SIG-M5 treated with dmso at 0.1 percent for 504 hours (cell line): ENCODE measurements around the gene CD81.

Experiments used
- DNase-seq: peaks from one replicate; lab custom pipeline; 2025; ENCODE audit not compliant: unreplicated experiment; lab: John Stamatoyannopoulos, UW

CD81 gene

DNA sequence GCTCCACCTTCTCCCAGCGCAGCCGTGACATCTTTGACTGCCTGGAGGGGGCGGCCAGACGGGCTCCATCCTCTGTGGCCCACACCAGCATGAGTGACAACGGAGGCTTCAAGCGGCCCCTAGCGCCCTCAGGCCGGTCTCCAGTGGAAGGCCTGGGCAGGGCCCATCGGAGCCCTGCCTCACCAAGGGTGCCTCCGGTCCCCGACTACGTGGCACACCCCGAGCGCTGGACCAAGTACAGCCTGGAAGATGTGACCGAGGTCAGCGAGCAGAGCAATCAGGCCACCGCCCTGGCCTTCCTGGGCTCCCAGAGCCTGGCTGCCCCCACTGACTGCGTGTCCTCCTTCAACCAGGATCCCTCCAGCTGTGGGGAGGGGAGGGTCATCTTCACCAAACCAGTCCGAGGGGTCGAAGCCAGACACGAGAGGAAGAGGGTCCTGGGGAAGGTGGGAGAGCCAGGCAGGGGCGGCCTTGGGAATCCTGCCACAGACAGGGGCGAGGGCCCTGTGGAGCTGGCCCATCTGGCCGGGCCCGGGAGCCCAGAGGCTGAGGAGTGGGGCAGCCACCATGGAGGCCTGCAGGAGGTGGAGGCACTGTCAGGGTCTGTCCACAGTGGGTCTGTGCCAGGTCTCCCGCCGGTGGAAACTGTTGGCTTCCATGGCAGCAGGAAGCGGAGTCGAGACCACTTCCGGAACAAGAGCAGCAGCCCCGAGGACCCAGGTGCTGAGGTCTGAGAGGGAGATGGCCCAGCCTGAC lies 26.0 kb downstream of the CD81 start:
- DNase-seq = no peak

DNA sequence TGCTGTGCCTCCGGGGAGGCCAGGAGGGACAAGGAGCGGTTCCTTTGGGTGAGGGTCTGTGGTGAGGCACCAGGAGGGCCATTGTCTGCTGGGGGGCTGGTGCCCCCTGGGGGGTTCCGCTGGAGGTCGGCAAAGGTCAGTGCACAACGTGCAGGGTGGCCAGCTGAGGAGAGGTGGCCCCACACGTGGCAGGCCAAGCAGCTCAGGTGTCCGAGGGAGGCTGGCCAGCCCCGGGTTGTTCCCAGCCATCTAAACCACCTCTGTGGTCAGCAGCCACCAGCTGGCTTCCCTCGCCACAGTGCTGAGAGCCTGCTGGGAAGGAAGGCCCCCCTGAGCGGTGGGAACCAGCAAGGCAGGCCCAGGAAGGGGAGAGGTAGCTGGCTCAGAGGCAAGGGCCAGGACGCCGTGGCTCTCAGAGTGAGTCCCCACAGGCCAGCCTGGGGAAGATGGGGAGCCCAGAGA lies 27.7 kb downstream of the CD81 start:
- DNase-seq = no peak

DNA sequence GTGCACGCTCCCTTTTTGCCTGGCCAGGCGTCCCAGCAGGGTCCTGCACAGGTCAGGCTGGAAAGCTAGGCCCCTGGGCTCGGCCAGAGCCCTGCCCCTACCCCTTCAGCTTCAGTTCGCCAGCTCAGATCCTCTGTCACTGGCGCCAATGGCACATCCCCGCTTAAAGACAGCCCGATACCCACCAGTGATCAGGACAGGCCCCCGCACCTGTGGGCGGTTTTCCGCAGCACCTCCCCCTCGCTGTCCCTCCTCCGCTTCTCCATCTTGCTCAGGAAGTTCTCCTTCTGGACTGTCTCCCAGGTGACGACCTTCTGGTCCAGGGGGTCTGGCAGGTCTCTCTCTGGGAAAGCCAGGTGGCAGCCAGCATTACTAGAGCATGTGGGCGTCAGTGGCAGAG lies 29.3 kb downstream of the CD81 start:
- DNase-seq = no peak

DNA sequence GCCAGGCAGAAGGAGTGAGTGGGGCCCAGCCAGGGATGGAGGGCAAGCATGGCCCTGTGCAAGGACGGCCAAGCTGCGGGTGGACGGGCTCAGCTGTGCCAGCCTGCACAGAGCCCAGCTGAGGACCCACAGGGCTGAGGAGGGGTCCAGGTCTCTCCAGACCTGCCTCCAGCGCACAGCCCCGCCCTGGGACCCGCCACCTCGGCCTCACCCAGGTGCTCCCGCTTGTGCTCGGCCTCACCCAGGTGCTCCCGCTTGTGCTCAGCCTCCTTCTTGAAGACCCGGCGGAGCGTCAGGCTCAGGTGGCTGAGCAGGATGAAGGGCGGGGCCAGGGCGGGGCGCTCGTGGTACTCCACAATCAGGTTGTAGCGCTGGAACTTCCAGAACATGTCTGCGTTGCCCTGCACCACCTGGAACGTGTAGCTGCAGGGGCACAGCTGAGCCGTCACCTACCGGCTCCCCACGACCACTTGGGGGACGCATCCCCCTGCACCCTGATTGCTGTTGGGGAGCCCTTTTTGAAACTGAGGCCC lies 29.8 kb downstream of the CD81 start:
- no peak for DNase-seq

DNA sequence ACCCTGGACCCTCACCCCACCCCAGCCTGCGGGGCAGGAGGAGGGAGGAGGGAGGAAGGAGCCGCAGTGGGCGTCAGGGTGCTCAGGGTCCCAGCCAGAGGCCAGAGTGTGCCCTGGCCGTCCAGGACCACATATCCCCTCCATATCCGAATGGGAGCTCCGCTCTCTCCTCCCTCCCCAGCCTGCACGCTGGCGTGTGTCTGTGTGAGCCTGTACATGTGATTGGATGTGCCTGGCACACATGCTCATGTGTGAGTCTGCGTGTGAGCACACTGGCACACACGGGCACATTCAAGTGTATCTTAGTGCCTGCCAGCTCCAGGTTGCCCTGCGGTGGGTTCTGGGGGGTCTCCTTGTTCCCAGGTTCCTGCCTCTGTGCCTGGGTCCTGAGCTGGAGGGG lies 31.6 kb downstream of the CD81 start:
- no peak for DNase-seq

DNA sequence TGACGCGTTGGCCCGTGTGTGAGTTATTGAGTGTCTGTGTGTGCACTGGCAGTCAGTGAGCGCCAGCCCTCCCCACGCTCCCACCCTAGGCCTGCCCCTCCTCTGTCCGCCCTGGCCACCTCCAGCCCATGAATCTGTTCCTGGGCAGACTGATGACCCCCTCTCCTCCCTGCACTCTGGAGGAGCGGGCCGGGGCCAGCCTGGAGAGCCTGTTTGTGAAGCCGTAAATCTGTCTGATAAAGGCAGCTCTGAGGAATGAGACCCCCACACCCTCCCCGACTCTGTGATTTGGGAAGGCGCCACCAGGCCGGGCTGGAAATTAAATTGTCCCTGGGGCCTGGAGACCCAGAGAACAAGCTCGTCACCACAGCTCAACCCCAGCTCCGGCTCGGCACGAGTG lies 32.0 kb downstream of the CD81 start:
- no peak for DNase-seq

DNA sequence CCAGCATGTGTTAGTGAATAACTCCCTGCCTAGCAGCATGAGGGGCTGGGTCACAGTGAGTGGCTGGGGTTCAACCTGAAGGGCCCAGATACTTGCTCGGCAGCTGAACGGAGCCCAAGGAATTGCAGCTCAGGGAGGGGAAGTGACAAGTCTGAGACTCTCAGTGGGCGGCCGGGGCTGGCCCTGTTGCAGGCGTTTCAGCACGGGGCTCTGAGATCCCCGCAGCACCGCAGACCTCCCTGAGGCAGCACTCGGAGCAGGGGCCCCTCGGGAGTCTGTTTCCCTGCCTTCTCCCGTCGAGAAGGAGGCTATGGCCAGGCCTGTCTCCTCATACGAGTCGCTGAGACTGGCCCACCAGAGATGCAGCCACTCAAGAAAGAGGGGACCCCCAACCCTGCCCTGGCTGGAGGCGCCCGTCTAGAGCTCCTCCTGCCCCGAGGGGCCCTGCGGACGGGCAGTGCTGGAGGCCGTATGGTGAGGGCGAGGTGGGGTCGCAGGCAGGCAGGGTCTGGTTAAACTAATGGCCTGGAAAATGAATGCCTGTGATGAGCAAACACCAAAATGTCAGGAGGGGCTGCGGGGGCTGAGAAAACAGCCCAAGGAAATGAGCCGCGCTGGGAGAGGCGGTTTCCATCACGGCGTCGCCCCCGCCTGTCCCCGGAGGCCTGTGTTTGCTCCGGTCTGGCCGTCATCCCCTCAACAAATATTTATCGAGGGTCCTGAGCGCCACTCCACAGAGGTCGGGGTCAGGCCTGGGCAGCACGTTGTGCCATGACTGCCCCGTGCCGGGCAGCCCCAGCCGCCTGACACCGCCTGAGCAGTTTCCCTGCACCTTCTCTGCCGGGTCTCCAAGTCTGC lies 32.7 kb downstream of the CD81 start:
- no peak for DNase-seq

DNA sequence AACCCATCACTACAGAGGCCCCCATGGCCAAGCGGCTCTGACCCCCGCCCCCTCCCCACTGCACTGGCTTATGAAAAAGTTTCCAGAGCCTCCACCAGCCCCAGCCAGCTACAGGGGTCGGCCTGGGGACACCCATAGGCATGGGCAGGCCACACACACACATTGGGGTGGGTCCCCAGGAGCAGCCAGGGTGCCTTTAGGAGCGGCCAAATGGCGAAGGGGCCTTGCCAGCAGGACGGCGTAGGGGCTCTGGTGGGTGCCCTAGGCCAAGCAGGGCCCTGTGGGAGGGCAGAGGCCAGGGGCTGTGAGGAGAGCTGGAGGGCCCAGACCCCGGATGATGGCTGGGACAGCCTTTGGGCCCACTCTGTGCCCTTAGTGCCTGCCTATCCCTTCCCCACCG lies 33.5 kb downstream of the CD81 start:
- DNase-seq = no peak

DNA sequence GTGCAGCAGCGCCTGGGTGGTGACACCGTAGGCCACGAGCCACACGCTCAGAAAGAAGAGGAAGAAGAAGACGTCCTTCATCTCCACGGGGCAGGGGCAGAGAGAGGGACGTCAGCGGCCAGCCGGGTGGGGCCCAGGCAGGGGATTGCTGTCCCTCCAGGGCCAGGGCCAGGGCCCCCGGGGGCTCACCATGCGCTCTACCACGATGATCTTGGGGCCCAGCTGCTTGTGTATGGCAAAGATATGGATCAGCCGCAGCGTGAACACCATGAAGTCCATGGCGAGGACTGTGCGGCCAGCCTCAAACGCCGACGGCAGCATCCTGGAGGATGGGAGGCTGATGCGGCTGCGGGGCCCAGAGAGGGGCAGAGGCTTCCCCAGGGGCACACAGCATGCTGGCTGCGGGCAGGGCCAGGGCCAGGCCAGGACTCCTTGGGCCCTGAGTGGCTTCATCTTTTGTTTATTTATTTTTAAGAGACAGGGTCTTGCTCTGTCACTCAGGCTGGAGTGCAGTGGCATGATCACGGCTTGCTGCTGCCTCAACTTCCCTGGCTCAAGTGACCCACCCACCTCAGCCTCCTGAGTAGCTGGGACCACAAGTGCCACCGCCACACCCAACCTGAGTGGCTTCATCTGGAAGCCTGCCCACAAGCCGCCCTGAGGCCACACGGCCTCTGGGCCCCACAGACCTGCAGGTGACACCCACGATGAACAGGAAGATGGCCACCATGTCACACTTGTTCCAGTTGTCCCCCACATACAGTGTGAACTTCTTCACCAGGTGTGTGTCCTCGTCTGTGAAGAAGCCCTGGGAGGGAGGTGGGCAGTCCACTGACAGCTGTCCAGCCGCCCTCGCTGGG lies 34.6 kb downstream of the CD81 start:
- DNase-seq = no peak

DNA sequence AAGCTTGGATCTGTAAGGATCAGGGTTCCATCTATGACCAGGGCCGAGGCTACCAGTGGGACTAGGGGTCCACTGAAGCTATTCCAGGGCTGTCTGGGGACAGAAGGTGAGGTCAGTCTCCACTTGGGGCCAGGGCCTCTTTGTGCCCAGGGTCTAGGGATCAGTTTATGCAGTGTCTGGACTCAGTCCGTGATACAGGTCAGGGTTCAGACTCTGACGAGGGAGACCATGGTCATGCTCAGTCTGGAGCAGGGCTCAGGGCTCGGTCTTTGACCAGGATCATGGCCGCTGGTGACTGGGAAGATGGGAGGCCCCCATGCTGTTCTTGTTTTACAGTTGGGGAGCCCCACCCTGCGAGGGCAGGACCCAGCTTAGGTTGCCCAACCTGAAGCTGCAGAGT lies 35.2 kb downstream of the CD81 start:
- DNase-seq = no peak

DNA sequence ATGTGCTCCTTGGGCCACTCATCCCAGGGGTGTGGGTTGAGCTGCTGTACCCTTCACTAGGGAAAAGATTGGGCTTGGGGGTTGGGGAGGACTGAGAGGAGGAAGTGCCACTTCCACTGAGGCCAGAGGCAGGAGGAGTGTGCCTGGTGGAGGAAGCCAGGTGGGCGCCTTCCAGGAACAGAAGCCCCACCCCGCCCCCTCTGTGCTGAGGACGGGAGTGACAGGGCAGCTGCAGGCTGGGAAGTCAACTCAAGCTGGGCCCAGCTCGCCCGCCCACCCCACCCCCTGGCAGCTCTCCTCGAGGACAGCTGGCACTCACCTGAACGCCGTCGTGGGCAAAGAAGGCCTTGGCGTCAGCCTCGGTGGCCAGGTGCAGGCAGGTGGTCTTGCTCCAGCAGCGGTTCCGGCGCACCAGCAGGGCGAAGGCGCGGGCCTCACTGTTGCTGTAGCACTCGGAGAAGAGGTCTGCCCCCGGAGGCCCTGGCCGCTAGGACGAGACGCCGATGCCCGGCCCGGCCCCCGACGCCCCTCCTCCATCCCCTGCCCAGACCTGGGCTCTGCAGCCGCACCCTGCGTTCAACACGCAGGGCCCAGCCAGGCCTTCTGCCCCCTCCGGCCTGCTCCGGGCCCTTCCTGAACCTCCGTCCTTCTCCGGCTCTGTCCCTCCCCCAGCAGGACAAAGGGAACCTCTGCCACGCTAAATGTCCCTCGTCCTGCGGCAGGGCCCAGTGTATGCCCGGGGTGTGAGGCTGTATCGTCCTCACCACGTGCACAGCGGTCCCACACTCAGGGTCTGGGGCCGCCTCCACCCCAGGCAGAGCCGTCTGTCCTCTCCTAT lies 36.9 kb downstream of the CD81 start:
- no peak for DNase-seq

DNA sequence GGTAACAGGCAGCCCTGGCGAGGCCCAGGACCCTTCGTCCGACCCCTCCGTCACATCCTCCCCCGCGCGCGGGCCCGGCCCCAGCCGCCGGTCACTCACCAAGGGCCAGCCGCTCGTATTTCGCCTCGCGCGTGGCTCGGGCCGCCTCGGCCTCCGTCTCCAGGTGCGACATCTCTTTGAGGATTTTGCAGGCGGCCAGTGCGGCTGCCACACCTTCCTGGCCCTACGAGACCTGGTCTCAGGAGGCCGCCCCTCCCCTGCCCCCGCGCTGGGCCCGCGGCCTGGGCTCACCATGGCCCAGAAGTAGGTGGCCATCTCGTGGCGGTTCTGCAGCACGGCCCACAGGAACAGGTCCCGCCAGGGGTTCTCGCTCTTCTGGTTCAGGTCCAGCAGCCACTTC lies 37.5 kb downstream of the CD81 start:
- no peak for DNase-seq

DNA sequence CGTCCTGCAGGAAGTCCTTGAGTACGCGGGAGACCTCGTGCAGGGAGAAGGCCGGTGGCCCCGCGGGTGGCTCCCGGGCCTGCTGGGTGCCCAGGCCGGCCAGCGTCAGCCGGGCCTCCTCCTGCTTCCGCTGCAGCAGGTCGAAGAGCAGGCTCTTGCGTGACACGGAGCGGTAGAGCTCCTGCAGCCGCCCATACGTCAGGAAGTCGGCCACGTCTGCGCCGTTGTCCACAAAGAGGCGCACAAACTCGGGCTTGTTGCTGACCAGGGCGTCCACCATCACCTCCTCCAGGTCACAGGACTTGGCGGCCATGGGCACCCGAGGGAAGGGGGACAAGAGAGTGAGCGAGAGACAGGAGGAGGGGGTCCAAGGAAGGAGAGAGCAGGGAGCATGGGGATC lies 38.1 kb downstream of the CD81 start:
- DNase-seq = no peak

DNA sequence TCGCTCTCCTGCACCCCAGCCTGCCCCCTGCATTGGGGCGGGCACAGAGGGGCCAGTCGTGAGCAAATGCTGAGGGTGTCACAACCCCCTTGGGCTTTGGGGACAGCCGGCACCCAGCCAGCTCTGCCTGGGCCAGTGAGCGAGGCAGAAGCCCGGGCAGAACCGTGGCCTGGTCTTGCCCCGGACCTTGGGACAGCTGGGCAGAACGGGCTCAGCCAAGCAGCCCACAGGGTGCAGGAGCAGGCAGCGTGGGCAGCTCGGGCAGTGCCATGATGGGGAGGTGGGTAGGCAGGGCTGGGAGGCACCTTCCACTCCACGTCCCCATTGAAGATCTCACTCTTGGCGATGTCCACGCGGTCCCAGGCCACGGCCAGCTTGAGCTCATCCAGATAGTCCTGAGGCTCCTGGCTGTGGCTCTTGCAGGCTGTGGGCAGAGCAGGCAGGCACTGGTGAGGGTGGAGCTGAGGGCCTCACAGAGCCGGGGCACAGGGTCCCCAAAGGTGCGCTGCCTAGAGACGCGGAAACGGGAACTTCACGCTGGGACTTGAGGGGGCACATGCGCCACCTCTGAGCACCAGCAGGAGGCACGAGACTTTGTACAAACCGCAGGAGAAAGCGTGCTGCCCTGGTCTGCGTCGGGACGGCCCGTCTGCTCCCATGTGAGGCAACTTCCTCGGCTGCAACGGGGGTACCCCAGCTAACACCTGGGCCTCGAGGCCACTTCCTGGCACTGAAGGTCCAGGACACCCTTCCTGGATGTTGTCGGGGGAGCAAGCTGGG lies 38.7 kb downstream of the CD81 start:
- DNase-seq = no peak

DNA sequence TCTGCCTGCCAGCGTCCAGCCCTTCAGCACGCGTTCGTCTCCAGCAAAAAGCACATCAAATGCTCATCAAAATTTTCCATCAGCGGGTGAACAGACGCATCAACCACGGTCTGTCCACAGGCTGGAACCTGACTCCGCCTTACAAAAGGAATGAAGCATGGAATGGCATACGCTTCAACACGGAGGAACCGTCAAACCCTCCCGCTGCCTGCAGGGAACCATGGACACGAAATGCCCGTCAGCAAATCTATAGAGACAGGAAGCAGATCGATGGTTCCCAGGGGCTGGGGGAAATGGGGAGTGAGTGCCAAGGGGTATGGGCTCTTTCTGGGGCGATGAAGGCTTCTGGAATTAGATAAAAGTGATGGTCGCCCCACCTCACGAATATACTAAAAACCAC lies 39.7 kb downstream of the CD81 start:
- no peak for DNase-seq

DNA sequence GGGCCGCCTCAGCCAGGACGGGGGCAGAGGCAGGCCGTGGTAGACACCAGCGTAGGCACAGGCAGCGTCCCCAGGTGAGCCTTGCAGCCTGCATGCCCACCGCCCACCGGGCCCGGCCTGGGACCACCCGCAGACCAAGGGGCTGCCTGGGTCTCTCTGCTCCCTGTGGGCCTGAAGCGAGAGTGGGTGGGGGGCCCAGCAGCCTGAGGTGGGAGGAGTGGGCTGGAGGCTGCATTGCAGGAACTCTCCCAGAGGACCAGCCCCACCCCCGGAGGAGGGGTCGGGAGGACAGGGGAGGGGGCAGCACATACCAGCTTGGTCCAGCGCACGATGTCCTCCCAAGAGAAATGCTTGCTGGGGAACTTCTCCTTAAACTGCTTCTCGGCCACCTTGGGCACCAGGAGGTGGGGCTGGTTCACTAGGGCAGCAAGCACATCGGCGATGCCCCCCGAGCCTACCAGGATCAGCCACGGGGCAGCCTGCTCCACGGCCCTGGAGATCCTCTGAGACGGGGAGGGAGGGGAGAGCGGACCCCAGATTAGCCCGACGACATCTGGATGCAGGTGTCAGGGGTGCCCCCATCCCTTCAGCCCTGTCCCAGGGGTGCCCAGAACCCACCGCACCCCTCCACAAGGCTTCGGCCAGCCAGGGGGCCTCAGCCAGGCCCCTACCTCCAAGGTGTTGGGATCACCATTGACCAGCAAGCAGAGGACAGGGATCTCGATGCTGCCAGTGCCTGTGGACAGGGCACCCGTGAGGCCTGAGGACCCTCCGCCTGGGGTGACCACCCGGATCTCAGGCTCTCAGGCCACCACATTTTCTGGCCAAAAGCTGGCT lies 41.0 kb downstream of the CD81 start:
- DNase-seq = no peak

DNA sequence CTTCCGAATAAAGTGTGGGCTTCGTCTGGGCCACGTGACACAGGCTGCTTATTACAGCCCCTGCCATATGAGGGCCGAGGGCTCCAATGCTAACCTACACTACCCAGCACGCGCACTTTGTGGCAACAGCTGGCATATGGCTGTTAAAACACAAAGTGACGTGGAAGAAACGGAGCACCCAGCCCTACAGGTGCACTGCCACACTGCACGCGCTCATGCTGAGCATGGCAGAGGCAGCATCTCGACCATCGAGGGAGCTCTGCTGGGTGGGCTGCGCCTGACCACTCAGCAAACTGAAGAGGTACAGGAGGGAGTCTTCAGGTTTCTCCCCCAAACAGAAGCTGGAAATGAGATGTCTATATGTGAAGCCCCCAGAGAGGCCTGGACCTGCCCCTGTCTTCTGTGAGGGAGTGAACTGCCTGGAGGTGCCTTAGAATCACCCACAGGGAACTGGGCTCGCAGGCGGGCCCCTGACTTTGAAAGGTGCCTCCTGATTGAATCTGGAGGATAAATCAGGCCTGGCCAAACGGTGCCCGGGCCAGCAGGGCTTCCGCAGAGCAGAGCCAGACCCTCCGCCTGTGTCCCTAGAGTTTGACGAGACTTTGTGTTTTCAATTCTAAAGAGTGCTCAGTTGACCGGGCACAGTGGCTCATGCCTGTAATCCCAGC lies 41.7 kb downstream of the CD81 start:
- no peak for DNase-seq
